SJSA1 (cell line): ENCODE data around the gene PUM1. TPM values are rescaled to one million over a fixed set of nuclear protein-coding genes. Genes with fewer than 3 reads are reported as not detected.
A peak's percentile ranks its signal among the peaks of the same experiment; 100 is the strongest.

Source experiments
- DNase-seq, 2 experiments: peaks; one replicate each; pipeline ENCODE4 v3.0.0-alpha.2; 2015 to 2020; ENCODE audit warnings: low spot score in 2 of 2, low read depth in 1 of 2
- H3K27ac ChIP-seq: fragments of 250-450 bp; sonication (Bioruptor Pico); 2 replicates; pipeline ENCODE4 v1.5.1; 2020; ENCODE audit warnings: mild to moderate bottlenecking, moderate library complexity
- H3K27me3 ChIP-seq: fragments of 250-450 bp; sonication (Bioruptor Pico); replicated peaks from 2 replicates; pipeline ENCODE4 v1.5.1; 2020; ENCODE audit warnings: mild to moderate bottlenecking, moderate library complexity
- H3K36me3 ChIP-seq: fragments of 250-450 bp; sonication (Bioruptor Pico); 2 replicates; pipeline ENCODE4 v1.5.1; 2020; ENCODE audit warnings: mild to moderate bottlenecking
- H3K4me1 ChIP-seq: fragments of 250-450 bp; sonication (Bioruptor Pico); replicated peaks from 2 replicates; pipeline ENCODE4 v1.6.1; 2021; ENCODE audit warnings: mild to moderate bottlenecking
- H3K4me3 ChIP-seq: fragments of 250-450 bp; sonication (Bioruptor Pico); 2 replicates; pipeline ENCODE4 v1.5.1; 2020; ENCODE audit warnings: mild to moderate bottlenecking
- H3K9me3 ChIP-seq: fragments of 250-450 bp; sonication (Bioruptor Pico); replicated peaks from 2 replicates; pipeline ENCODE4 v1.5.1; 2020; ENCODE audit warnings: mild to moderate bottlenecking
- total RNA-seq: library from RNA; depleted of rRNA; stranded (reverse); fragments of >200 nt; shearing (Covaris generic); gene quantifications from 2 replicates; pipeline ENCODE4 v1.2.3, GENCODE V29; 2014

Gene PUM1
- total RNA-seq, 1 experiment from 2014 or later = 36.6 TPM

DNA sequence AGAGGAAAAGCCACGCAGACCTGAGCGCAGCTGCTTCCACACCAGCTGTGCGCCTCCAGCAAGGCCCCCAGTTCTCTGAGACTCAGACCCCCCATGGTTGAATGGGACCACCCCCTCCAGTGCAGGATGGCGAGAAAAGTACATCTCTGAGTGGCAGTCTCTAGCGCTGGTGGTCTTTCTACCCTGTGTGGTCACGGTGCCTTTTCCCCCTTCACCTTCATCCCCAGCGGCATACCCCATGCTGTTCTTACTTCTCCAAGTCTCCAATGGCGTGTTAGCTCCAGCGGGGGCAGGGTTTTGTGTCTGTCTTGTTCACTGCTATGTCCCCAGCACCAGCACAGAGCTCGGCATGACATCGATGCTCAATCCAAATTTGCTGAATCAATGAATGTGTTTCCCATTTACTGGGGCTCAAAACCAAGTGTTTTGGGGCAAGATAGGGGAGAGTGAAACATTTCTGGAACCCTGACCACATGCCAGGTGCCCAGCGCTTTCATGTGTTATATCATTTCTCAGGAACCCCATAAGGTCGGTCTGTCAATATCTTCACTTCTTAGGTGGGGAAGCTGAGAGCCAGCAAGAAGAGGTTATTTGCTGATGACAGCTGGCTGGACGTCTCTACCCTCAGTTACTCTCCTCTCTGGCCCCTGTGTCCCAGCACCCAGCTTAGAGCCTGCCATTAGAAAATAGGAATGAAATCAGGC is 156.0 kb downstream of the PUM1 start:
- no peak for DNase-seq
- Histone ChIP-seq H3K4me3 (peak overlapping the region; percentile 38; the same call in 1 of the 2 replicates), H3K27ac (peak overlapping the region; percentile 26; the same call in 1 of the 2 replicates), H3K27me3 (no peaks in the 10 kb centered on the region), H3K4me1 (peaks cover 31% of the 10 kb centered on the region), H3K9me3 (no peaks in the 10 kb centered on the region), H3K36me3 (no peaks in the 10 kb centered on the region)

DNA sequence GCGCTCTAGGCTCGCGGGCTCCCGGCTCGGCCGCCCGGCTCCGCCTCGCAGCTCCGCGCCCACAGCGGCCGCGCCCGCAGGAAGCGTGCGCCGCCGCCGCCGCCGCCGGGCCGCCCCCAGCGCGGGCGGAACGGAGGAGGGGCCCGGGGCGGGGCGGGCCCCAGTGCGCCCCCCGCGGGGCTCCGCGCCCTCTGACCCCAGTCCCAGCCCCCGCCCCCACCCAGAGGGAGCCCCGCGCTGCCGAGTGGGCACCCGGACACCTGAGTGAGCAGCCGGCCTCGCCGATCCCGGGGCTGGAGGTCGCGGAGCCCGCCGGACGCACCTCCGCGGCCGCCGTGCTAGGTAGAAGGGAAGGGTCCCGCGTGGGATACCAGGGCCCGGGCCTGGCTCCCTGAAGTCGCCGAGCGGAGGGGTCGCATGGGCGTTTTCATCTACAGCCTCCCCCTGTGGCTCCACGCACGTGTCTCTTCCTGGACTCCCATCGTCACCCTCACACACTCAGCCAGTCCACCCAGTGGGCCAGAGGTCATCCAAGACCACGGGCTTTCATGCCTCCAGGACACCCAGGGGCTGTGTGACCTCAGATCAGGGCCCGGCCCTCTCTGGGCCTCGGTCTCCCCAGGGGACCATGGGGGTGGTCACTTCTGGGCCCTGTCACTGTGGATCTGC is 156.7 kb downstream of the PUM1 start, which contains the start of gene SDC3:
Gene SDC3 (minus strand): TSS at position 63 of the 669 bp plus-strand sequence. CDS start 172 bp downstream, outside the sequence.
- no peaks in the 10 kb centered on the region for H3K9me3 ChIP-seq
- H3K27ac ChIP-seq = no peak within 1 kb of the TSS
- H3K36me3 ChIP-seq = 0 out of 2 replicates have a peak, but pooled peaks cover 1% of the 10 kb centered on the region
- no peak for DNase-seq
- peak within 1 kb of the TSS; percentile 54 for H3K4me3 ChIP-seq
- H3K27me3 ChIP-seq = no peaks in the 10 kb centered on the region
- H3K4me1 ChIP-seq = peaks cover 31% of the 10 kb centered on the region

DNA sequence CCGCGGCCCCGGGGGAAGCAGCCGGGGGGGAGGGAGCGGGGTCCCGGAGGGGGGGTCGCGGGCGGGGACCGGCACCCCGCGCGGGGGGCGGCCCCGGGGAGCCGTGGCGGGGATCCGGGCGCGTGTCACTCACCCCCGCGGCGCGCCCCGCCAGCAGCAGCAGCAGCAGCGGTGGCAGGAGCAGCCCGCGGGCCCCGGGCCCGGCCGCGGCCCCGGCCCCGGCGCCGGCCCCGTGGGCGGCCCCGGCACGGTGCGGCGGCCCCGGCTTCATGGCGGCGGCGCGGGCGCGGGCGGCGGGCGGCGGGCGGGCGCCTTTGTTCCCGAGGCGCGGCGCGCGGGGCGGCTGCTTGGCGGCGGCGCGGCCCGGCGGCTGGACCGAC is 157.2 kb downstream of the PUM1 start:
- Histone ChIP-seq H3K4me3 (peak overlapping the region; percentile 54), H3K27me3 (no peaks in the 10 kb centered on the region), H3K4me1 (peaks cover 34% of the 10 kb centered on the region), H3K9me3 (no peaks in the 10 kb centered on the region), H3K27ac (no peak overlapping the region), H3K36me3 (0 out of 2 replicates have a peak, but pooled peaks cover 2% of the 10 kb centered on the region)
- no peak for DNase-seq

DNA sequence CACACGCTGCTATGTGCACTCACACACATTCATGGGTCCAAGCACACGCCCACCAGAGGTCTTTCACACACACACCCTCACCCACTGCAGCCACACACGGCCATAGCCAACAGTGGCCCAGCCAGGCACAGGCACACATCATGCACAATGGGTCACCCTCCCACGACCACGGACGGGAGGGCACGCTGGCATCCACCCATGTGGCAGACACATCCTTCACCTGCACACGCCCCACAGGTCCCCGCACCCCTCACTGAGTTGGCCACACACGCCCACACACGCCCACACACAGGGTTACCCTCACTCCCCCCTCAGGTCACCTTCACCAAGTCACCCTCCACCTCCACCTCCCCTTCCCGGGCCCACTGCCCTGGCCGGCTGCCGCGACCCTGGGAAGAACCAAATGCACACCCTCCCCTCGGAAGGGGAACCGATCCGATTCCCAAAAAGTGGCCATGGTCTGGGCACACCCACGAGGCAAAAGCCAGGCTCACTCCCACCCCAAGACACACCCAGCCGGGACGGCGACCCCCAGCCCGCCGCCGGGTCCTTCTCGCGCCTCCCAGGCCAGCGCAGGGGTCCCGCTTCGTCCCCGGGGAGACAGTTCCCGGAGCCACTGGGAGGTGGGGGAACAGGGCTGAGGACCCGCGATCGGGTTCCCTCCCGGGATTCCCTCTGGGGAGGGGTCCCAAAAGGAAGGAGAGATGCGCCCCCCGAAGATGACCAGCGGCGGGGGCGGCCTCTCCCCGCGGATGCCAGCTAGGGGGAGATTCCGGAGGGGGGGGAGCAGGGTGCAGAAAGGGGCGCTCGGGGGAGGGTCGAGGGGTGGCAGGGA is 157.8 kb downstream of the PUM1 start:
- H3K4me3 ChIP-seq = peak overlapping the region; percentile 54
- H3K9me3 ChIP-seq = no peaks in the 10 kb centered on the region
- H3K27me3 ChIP-seq = no peaks in the 10 kb centered on the region
- no peak for DNase-seq
- H3K27ac ChIP-seq = no peak overlapping the region
- 0 out of 2 replicates have a peak, but pooled peaks cover 2% of the 10 kb centered on the region for H3K36me3 ChIP-seq
- H3K4me1 ChIP-seq = peaks cover 40% of the 10 kb centered on the region

DNA sequence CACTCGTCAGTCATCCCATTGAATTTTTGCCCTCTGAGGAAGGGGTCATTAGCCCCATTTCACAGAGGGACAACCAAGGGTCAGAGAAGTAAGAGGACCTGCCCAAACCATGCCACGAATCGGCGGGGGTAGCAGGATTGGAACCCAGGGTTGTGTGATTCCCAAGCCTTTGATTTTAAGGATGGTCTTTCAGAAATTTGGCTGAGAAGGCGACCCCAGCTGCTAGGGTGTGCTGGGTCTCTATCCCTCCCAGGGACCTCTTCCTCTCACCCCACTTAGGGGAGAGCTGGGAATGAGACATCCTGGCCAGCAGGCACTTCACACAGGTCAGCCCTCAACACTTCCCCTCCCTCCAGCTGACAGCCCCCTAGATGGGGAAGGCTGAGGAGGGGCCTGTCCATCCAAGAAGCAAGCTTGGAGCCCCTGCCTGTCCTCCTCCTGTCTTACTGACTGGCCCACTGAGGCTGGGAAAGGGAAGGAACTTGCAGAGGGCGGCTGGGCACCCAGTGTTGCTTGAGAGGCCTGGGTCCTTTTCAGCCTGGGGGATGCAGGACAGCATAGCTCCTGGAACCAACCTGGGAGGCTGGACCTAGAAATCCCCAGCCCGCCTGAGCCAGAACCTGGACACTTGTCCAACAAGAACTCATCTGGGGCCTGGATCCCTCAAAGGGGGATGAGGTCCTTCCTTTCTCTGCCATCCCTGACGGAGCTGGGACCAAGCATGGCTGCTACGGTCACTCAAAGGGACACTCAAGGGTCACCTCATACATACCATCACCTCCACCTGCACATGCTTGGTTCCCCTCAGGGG is 158.7 kb downstream of the PUM1 start:
- DNase-seq = no peak
- Histone ChIP-seq H3K36me3 (0 out of 2 replicates have a peak, but pooled peaks cover 2% of the 10 kb centered on the region), H3K27ac (no peak overlapping the region), H3K4me1 (peaks cover 49% of the 10 kb centered on the region), H3K9me3 (no peaks in the 10 kb centered on the region), H3K27me3 (no peaks in the 10 kb centered on the region), H3K4me3 (peak overlapping the region; percentile 54)

DNA sequence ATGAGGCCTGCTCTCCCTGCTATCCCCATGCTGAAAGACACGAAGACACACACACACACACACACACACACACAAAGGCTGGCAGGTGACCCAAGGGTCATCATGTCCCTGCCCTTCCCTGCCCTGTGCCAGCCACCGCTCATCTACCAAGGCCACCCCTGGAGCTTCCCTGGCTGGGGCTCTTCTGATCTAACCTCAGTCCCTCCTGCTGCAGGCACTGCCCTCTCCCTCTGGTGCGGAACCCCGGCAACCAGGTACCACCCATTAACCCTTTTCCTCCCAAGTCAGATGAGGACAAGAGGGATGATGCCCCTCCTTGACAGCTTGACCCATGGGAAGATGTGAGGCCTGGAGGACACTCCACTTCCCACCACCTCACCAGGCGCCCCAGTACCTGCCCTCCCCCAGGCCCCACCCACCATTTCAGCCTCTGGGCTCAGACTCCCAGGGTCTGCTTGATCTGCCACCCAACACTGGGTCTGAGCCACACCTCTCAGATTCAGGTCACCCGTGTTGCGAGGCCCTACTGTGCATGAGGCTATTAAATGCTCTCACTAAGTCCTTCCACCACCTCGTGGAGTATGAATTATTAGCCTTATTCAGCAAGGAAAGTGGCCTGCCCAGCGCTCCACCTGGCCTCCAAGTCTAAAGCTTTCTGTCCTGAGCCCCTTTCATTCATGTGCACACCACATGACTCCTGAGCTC is 159.4 kb downstream of the PUM1 start:
- no peak for DNase-seq
- H3K27ac ChIP-seq = no peak overlapping the region

DNA sequence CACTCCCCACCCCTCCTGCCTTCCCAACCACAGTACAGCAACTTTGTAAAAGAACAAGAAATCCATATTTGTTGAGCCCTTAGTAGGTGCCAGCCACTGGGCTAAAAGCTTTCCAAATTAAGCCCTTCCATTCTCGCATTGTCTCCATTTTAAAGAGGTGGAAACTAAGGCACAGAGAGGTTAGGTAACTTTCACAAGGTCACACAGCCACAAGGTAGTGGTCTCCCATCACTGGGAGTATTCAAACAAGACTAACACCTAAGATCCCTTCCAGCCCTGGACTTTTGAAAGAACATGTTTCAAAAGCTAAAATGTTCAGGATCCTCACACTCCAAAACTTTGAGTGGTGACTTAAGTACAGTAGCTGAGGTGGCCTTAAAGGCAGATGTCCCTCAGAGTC is 160.1 kb downstream of the PUM1 start:
- no peak for DNase-seq
- Histone ChIP-seq H3K9me3 (no peaks in the 10 kb centered on the region), H3K4me1 (peaks cover 47% of the 10 kb centered on the region), H3K4me3 (no peak overlapping the region), H3K36me3 (0 out of 2 replicates have a peak, but pooled peaks cover 2% of the 10 kb centered on the region), H3K27ac (no peak overlapping the region), H3K27me3 (no peaks in the 10 kb centered on the region)

More for the DNA sequence above, 159.4 kb downstream of the PUM1 start:
- 0 out of 2 replicates have a peak, but pooled peaks cover 2% of the 10 kb centered on the region for H3K36me3 ChIP-seq
- H3K4me3 ChIP-seq = no peak overlapping the region
- H3K4me1 ChIP-seq = peaks cover 49% of the 10 kb centered on the region
- no peaks in the 10 kb centered on the region for H3K9me3 ChIP-seq
- H3K27me3 ChIP-seq = no peaks in the 10 kb centered on the region

DNA sequence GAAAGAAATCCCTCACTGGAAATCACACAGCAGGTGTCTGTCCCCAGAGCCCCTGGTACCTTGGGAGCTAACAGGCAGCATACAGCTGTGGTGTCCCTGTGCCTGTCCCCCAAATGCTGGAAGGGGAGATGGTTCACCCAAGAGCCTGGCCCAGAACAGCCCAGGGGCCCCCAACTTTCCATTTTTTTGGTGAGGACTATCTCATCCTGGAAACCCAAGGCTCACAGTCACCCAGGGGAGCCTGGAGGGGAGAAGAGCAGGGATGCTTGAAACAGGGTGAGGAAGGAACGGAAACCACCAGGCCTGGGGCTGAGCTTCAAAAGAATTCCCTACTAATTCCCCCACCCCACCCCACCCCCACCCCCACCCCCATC is 160.6 kb downstream of the PUM1 start:
- Histone ChIP-seq H3K4me3 (no peak overlapping the region), H3K9me3 (no peaks in the 10 kb centered on the region), H3K27me3 (no peaks in the 10 kb centered on the region), H3K27ac (no peak overlapping the region), H3K36me3 (0 out of 2 replicates have a peak, but pooled peaks cover 2% of the 10 kb centered on the region), H3K4me1 (peaks cover 45% of the 10 kb centered on the region)
- DNase-seq = no peak

DNA sequence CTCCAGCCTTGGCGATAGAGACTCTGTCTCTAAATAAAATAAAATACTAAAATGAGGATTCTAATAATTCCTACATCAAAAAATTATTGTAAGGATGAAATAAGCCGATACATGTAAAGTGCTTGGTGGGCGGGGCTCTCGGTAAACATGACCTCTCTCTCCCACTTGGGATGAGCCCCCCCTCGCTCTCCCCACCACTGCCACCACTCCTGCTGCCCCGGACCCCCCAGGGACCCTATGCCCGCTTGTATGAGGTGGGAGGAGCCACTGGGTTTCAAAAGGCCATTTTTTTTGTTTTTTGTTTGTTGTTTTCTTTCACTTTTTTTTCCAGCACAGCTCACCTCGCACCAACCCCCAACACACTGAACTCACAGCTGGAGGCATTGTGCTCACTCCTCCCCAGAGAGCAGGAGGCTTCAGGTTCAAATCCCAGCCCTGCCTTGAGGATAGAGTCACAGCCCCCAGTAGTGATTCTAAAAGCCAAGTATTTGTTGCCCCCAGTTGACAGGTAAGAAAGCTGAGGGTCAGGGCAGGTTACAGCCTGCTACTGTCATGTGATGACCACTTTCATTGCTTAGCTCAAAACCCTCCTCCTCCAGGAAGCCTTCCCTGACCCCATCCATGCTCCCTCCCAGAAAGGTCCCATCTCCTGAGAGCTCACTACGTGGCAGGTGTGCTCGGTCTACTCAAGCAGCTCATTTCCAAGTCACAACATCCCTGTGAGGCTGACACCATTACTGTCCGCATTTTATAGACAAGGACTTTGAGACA is 161.1 kb downstream of the PUM1 start:
- H3K36me3 ChIP-seq = 0 out of 2 replicates have a peak, but pooled peaks cover 2% of the 10 kb centered on the region
- H3K9me3 ChIP-seq = no peaks in the 10 kb centered on the region
- no peak for DNase-seq
- H3K4me1 ChIP-seq = peaks cover 42% of the 10 kb centered on the region
- H3K27me3 ChIP-seq = no peaks in the 10 kb centered on the region
- H3K4me3 ChIP-seq = no peak overlapping the region
- H3K27ac ChIP-seq = no peak overlapping the region

DNA sequence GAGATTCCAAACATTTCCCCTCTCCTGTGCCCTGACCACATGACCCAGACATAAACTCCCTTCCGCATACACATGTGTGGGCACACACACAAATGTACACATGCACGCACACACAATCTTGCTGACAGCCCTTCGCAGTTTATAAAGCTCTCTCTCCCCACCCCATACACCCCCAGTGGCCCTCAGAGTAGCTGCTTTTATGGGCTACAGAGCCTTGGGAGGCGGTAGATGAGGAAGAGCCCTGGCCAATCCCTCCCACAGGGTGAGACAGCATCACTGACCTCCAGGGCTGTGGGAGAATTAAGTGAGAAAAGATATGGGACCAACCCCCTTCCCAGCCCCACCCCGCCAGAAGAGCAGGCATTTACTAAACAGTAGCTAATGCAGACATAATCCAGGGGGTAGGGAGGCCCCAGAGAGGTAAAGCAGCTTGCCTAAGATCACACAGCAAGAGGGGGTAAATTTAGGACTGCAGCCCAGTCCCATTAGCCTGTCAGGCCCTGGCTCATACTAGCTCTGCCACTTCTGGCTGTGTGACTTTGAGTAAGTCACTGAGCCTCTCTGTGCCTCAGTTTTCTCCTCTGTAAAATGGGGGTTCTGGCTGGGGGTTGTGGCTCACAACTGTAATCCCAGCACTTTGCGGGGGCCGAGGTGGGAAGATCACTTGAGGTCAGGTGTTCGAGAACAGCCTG is 162.0 kb downstream of the PUM1 start:
- H3K27me3 ChIP-seq = no peaks in the 10 kb centered on the region
- no peaks in the 10 kb centered on the region for H3K9me3 ChIP-seq
- H3K4me3 ChIP-seq = no peak overlapping the region
- no peak for DNase-seq
- peaks cover 2% of the 10 kb centered on the region; the same call in 1 of the 2 replicates for H3K36me3 ChIP-seq
- peaks cover 43% of the 10 kb centered on the region for H3K4me1 ChIP-seq
- H3K27ac ChIP-seq = no peak overlapping the region

DNA sequence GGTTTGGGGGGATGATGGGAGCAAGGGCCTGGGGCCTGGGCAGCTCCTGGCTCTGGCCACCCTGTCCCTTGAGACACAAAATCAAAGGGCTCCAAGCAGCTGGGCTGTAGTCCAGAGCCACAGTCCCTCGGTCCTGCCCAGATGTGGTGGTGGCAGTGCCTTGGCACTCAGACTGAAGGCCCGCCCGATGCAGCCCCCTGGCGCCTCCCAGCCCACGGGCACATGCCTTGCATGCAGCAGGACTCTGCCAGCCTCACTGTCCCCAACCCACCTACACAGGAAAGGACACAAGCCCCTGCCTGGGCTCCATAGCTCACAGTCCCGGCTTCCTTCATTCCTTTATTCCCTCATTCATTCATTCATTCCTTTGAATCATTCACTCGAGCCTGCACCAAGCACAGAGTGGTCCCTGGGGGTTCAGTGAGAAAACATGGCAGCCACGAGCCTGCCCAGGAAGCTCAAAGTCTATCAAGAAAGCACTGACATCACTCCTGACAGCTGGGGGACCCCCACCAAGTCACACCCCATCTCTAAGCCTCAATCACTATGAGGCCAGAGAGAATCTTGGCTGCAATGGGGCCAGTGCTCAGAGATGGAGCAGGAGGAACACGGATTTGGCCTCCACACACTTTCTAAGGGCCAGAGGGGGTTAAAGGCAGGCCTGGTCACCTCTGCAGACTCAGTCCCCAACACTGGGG is 162.8 kb downstream of the PUM1 start:
- H3K4me3 ChIP-seq = no peak overlapping the region
- peak overlapping the region; percentile 59 for H3K27ac ChIP-seq
- peaks cover 2% of the 10 kb centered on the region; the same call in 1 of the 2 replicates for H3K36me3 ChIP-seq

More for the DNA sequence above, 162.8 kb downstream of the PUM1 start:
- DNase-seq = no peak
- no peaks in the 10 kb centered on the region for H3K27me3 ChIP-seq
- no peaks in the 10 kb centered on the region for H3K9me3 ChIP-seq
- H3K4me1 ChIP-seq = peaks cover 41% of the 10 kb centered on the region
